Vagina (tissue), 2 donors: ENCODE data around the gene SNRPA1.

ENCODE experiments used
- CTCF ChIP-seq, 3 experiments: fragments of 450-650 bp in 2 of 3; fragments of 200-600 bp in 1 of 3; sonication (generic) in 1 of 3; IDR thresholded peaks; one replicate each; pipeline ENCODE4 v1.5.1; 2017 to 2019; ENCODE audit warnings: antibody characterized with exemption in 3 of 3, mild to moderate bottlenecking in 2 of 3, moderate library complexity in 2 of 3
- POLR2A ChIP-seq, 2 donors: fragments of 450-650 bp; IDR thresholded peaks; one replicate each; pipeline ENCODE4 v1.6.1; 2017; ENCODE audit warnings: antibody characterized with exemption in 2 of 2, mild to moderate bottlenecking in 2 of 2, moderate library complexity in 2 of 2

GRCh38 chr15:101306341-101307047 is 11.4 kb upstream of the SNRPA1 start:
- TF ChIP-seq CTCF (IDR thresholded peaks at IDR 0.05) (no peak), POLR2A (IDR thresholded peaks at IDR 0.05) (no peak)
